Fibroblast of peridontal ligament (primary cell): ENCODE data around the gene ARHGEF16.

ENCODE experiments used
- DNase-seq: peaks from one replicate; pipeline ENCODE4 v3.0.0-alpha.2; 2010; ENCODE audit errors: extremely low read depth

The ARHGEF16 gene

GRCh38 chr1:3516911-3517675 is 62.6 kb downstream of the ARHGEF16 start:
- no peak for DNase-seq

- no peak for DNase-seq
Measured at GRCh38 chr1:3518256-3518655, 63.8 kb downstream of the ARHGEF16 start.

GRCh38 chr1:3518756-3519155 is 64.3 kb downstream of the ARHGEF16 start:
- no peak for DNase-seq

GRCh38 chr1:3519301-3519885 is 64.9 kb downstream of the ARHGEF16 start:
- no peak for DNase-seq

GRCh38 chr1:3520419-3521378 is 66.2 kb downstream of the ARHGEF16 start:
- no peak for DNase-seq

GRCh38 chr1:3521426-3521825 is 67.0 kb downstream of the ARHGEF16 start:
- no peak for DNase-seq

- DNase-seq, result no peak
Measured at GRCh38 chr1:3522112-3522511, 67.6 kb downstream of the ARHGEF16 start.

- DNase-seq, result peak; percentile 59
Measured at GRCh38 chr1:3522564-3523265, 68.2 kb downstream of the ARHGEF16 start.

- no peak for DNase-seq
Measured at GRCh38 chr1:3523980-3524379, 69.5 kb downstream of the ARHGEF16 start.

GRCh38 chr1:3524556-3525203 is 70.2 kb downstream of the ARHGEF16 start:
- no peak for DNase-seq

- DNase-seq, result no peak
Measured at GRCh38 chr1:3525551-3526482, 71.4 kb downstream of the ARHGEF16 start.

- no peak for DNase-seq
Measured at GRCh38 chr1:3527774-3528173, 73.3 kb downstream of the ARHGEF16 start.

GRCh38 chr1:3529099-3529729 is 74.7 kb downstream of the ARHGEF16 start:
- DNase-seq, result no peak

- DNase-seq, result no peak
Measured at GRCh38 chr1:3530086-3530925, 75.8 kb downstream of the ARHGEF16 start.
